Measurements from ENCODE around the gene SDR9C7. TPM values are rescaled to one million over a fixed set of nuclear protein-coding genes. Genes with fewer than 3 reads are reported as not detected.
"Not testable (repeated sequence)": the region's sequence is repeated elsewhere in the genome, so short reads cannot be mapped to it uniquely, and the experiment has no call there.

Gene SDR9C7
- total RNA-seq, 1 donor = not detected

- no peak overlapping the region for H3K4me3 ChIP-seq (ENCODE audit: low read depth, low read length)
- no peak for DNase-seq (ENCODE audit: low read depth)
- no peak for TF ChIP-seq CTCF (IDR thresholded peaks at IDR 0.05; ENCODE audit: insufficient read depth, low read length)
These were observed 38.1 kb downstream of the SDR9C7 start for GRCh38 chr12:56896082-56896481.

- no peak overlapping the region for H3K4me3 ChIP-seq (ENCODE audit: low read depth, low read length)
- DNase-seq (ENCODE audit: low read depth) = no peak
- no peak for TF ChIP-seq CTCF (IDR thresholded peaks at IDR 0.05; ENCODE audit: insufficient read depth, low read length)
These were observed 39.4 kb downstream of the SDR9C7 start for GRCh38 chr12:56894698-56895368.

GRCh38 chr12:56891885-56892284 is 42.3 kb downstream of the SDR9C7 start:
- not testable (repeated sequence) for DNase-seq (ENCODE audit: low read depth); H3K4me3 ChIP-seq (ENCODE audit: low read depth, low read length)

- no peak for DNase-seq (ENCODE audit: low read depth)
- no peak for TF ChIP-seq CTCF (IDR thresholded peaks at IDR 0.05; ENCODE audit: insufficient read depth, low read length)
- no peak overlapping the region for H3K4me3 ChIP-seq (ENCODE audit: low read depth, low read length)
These were observed 47.9 kb downstream of the SDR9C7 start for GRCh38 chr12:56886319-56886718.

- H3K4me3 ChIP-seq (ENCODE audit: low read depth, low read length) = no peak overlapping the region
- no peak for DNase-seq (ENCODE audit: low read depth)
- TF ChIP-seq CTCF (IDR thresholded peaks at IDR 0.05; ENCODE audit: insufficient read depth, low read length) = no peak
These were observed 48.9 kb downstream of the SDR9C7 start for GRCh38 chr12:56885316-56885715.

GRCh38 chr12:56884421-56884820 is 49.8 kb downstream of the SDR9C7 start:
- TF ChIP-seq CTCF (IDR thresholded peaks at IDR 0.05; ENCODE audit: insufficient read depth, low read length) = no peak
- H3K4me3 ChIP-seq (ENCODE audit: low read depth, low read length) = no peak overlapping the region
- peak; percentile 25 for DNase-seq (ENCODE audit: low read depth)

- DNase-seq (ENCODE audit: low read depth); H3K4me3 ChIP-seq (ENCODE audit: low read depth, low read length): not testable (repeated sequence)
These were observed 51.8 kb downstream of the SDR9C7 start for GRCh38 chr12:56882407-56882806.

Data from fibroblast of the aortic adventitia (primary cell).